ENCODE data around the gene WASL. TPM values are rescaled to one million over a fixed set of nuclear protein-coding genes. Genes with fewer than 3 reads are reported as not detected.

The WASL gene
- total RNA-seq, 1 experiment from 2014 or later = 39.3 TPM

- DNase-seq = no peak
- Histone ChIP-seq H3K18ac (ENCODE audit: insufficient read length, low read depth, low read length) (no peak overlapping the region), H3K79me1 (ENCODE audit: insufficient read depth, low read depth, low read length, poor library complexity, severe bottlenecking) (no peaks in the 10 kb centered on the region), H3K27me3 (ENCODE audit: insufficient read depth, low read length) (no peaks in the 10 kb centered on the region), H3K56ac (ENCODE audit: insufficient read length, low read depth, low read length) (no peak overlapping the region), H3K79me2 (ENCODE audit: insufficient read depth, low read length) (no peaks in the 10 kb centered on the region), H2AFZ (ENCODE audit: low read length) (no peak overlapping the region), H2BK15ac (ENCODE audit: low read depth, low read length) (no peak overlapping the region), H2AK5ac (ENCODE audit: insufficient read length, low read length) (no peak overlapping the region), H2BK20ac (ENCODE audit: low read depth, low read length, poor library complexity, severe bottlenecking) (no peak overlapping the region), H4K5ac (ENCODE audit: insufficient read length, low read depth, low read length) (no peak overlapping the region), H2BK5ac (ENCODE audit: insufficient read length, low read length) (no peak overlapping the region), H3K4ac (ENCODE audit: low read depth, low read length) (no peak overlapping the region), H4K91ac (ENCODE audit: insufficient read length, low read depth, low read length) (no peak overlapping the region), H3K4me1 (ENCODE audit: insufficient read depth, low read length) (no peaks in the 10 kb centered on the region), H3K23me2 (ENCODE audit: insufficient read length, low read depth, low read length, poor library complexity, severe bottlenecking) (no peaks in the 10 kb centered on the region), H2BK12ac (ENCODE audit: insufficient read length, low read depth, low read length) (no peak overlapping the region), H3K23ac (ENCODE audit: insufficient read length, low read depth, low read length) (no peak overlapping the region), H3K27ac (ENCODE audit: insufficient read length, low read depth, low read length) (no peak overlapping the region), H3K14ac (ENCODE audit: insufficient read depth, low read length) (no peak overlapping the region), H4K20me1 (ENCODE audit: control insufficient read depth, insufficient read depth, insufficient read length) (no peaks in the 10 kb centered on the region), H3T11ph (ENCODE audit: low read length) (no peak overlapping the region), H3K9me3 (ENCODE audit: control insufficient read depth, low read depth, low read length) (no peaks in the 10 kb centered on the region), H4K8ac (replicated peaks; ENCODE audit: insufficient read length, low read depth, low read length) (no peak overlapping the region), H3K9ac (ENCODE audit: extremely low read depth, insufficient read length, low read length) (no peak overlapping the region), H3K4me2 (ENCODE audit: insufficient read depth, insufficient read length, low read length) (no peak overlapping the region), H2BK120ac (ENCODE audit: low read depth, low read length, poor library complexity, severe bottlenecking) (no peak overlapping the region)
- H3K4me3 Mint-ChIP-seq = no peak overlapping the region
- H3K9me3 Mint-ChIP-seq = peaks cover 7 to 9% of the 10 kb centered on the region in 2 experiments; a peak in 4 of 5 replicates
- TF ChIP-seq, protein P1, sequence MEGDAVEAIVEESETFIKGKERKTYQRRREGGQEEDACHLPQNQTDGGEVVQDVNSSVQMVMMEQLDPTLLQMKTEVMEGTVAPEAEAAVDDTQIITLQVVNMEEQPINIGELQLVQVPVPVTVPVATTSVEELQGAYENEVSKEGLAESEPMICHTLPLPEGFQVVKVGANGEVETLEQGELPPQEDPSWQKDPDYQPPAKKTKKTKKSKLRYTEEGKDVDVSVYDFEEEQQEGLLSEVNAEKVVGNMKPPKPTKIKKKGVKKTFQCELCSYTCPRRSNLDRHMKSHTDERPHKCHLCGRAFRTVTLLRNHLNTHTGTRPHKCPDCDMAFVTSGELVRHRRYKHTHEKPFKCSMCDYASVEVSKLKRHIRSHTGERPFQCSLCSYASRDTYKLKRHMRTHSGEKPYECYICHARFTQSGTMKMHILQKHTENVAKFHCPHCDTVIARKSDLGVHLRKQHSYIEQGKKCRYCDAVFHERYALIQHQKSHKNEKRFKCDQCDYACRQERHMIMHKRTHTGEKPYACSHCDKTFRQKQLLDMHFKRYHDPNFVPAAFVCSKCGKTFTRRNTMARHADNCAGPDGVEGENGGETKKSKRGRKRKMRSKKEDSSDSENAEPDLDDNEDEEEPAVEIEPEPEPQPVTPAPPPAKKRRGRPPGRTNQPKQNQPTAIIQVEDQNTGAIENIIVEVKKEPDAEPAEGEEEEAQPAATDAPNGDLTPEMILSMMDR (conservative IDR thresholded peaks at IDR 0.05) = no peak
- no peaks in the 10 kb centered on the region for H3K4me1 Mint-ChIP-seq
- no peaks in the 10 kb centered on the region for H3K27me3 Mint-ChIP-seq (ENCODE audit: low read depth)
- peaks cover 3 to 12% (median 6%) of the 10 kb centered on the region in 3 experiments; a peak in 5 of 7 replicates for H3K36me3 Mint-ChIP-seq (ENCODE audit: insufficient read depth in 1 of 3, low read depth in 3 of 3)
- no peak overlapping the region for H3K27ac Mint-ChIP-seq
- WGBS (ENCODE audit: extremely low coverage, insufficient read length, low lambda C conversion rate) = 100% methylated on average over 1 of the region's 3 CpGs
These were observed 12.9 kb upstream of the WASL start for GRCh38 chr7:123761729-123762128.
